ENCODE results near the gene CTCF.

The CTCF gene

DNA sequence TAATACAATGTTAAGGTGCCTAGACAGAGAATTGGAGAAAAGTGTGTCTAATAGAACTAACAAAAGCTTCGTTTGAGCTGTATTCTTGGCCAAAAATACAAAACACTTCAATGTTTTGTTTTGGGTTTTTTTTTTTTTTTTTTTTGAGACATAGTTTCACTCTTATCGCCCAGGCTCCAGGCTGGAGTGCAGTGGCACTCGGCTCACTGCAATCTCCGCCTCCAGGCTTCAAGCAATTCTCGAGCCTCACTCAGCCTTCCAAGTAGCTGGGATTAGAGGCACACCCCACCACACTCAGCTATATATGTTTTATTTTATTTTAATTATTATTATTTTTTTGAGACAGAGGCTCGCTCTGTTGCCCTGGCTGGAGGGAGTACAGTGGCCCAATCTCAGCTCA is 44.3 kb downstream of the CTCF start:
- DNase-seq = no peak

DNA sequence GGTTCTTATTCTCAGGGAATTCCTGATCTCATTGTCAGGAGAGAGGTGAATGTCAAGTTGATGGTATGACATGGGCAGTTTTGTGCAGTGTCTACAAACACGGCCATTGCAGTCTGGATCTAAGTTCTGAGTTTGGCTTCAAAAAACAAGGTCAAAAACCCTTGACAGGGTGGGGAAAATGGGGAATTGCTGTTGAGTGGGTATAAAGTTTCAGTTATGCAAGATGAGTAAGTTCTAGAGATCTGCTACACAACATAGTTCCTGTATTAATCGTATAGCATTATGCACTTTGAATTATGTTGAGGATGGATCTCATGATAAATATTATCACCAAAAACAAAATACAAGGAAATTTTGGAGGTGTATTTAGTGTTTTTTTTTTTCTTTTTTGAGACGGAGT is 46.0 kb downstream of the CTCF start:
- DNase-seq = no peak

- peak in 1 of 2 experiments; percentile 3 for DNase-seq
These were observed 51.5 kb downstream of the CTCF start for GRCh38 chr16:67613808-67614207.

DNA sequence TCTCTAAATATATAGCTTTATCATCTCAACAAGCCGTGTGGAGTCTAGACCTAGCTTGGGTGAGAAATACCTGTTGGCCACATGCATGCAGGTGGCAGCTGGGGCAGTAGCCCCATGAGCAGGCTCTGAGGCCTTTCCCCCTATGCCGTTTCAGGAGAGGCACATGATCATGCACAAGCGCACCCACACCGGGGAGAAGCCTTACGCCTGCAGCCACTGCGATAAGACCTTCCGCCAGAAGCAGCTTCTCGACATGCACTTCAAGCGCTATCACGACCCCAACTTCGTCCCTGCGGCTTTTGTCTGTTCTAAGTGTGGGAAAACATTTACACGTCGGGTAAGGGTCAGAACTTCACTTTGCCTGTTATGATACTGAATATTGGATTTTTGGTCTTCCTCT is 65.9 kb downstream of the CTCF start:
- no peak for DNase-seq

- DNase-seq = no peak
These were observed 70.3 kb downstream of the CTCF start for GRCh38 chr16:67632415-67633172.

DNA sequence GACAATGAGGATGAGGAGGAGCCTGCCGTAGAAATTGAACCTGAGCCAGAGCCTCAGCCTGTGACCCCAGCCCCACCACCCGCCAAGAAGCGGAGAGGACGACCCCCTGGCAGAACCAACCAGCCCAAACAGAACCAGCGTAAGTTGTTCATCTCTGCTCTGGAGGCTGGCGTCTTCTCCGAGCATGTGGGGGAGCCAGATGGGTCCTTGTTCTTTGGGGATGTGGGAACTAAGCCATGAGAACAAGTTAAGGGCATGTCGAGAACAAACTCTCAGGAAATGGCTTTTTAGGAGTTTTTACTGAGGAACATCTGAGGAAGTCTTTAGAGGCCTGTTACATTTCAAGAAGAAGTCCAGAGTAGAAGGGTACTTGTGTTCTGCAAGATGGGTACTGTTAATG is 74.4 kb downstream of the CTCF start:
- no peak for DNase-seq

GRCh38 chr16:67637625-67638024 is 75.3 kb downstream of the CTCF start:
- no peak for DNase-seq

DNA sequence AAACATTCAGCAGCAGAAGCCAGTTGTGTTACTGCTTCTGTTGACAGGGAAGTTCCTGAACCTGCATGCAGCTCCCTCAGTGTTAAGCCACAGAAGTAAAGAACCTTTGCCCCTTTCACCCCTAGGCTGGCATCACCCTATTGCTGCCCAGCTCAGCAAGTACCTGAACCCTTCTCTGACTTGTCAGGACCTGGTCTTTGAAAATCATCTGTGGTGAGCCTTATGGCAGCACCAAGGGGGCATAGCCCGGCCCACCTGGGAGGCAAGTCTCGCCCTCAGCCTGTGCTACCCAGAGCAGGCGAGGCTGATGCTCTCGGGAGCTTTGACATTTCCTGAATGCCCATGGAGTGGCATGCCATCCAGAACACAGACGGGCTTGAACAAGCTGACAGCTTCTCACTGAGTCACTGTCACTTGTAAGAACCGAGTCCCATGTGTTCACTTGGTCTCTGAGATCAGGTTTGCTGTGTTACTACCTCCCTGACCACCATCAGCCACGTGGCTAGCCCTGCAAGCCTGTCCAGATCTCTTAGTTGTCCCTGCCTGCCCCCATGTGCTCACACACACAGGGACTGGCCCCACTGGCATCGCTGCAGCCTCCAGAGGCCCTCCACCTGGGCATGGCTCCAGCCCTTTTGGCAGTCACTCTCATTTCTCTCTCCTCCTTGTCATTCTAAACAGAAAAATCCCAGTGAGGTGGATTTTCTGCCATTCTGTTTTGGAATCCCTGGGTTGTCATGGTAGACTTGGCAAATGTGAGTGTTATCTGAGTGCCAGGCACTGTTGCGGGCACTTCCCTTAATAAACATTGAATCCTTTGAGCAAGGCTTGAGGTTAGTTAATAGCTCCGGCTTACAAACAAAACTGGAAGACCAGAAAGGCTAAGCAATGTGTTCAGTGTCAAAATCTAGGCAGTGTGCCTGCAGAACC is 79.7 kb downstream of the CTCF start:
- no peak for DNase-seq

DNA sequence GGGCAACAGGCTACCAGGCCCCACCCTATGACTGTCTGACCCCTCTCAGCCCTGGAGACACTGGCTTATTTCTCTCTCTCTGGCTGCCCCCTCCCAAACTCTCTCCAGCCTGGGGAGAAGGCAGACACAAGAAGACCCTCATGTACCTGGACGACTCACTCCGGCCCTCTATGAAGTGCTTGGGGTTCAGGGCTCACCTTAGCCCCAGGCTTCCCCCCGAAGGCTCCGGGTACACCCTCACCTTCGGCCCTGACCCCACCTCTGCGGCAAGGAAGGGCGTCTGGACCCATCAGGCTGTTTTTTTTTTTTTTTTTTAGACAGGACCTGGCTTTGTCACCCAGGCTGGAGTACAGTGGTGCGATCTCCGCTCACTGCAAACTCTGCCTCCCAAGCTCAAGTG is 81.7 kb downstream of the CTCF start:
- DNase-seq = no peak

DNA sequence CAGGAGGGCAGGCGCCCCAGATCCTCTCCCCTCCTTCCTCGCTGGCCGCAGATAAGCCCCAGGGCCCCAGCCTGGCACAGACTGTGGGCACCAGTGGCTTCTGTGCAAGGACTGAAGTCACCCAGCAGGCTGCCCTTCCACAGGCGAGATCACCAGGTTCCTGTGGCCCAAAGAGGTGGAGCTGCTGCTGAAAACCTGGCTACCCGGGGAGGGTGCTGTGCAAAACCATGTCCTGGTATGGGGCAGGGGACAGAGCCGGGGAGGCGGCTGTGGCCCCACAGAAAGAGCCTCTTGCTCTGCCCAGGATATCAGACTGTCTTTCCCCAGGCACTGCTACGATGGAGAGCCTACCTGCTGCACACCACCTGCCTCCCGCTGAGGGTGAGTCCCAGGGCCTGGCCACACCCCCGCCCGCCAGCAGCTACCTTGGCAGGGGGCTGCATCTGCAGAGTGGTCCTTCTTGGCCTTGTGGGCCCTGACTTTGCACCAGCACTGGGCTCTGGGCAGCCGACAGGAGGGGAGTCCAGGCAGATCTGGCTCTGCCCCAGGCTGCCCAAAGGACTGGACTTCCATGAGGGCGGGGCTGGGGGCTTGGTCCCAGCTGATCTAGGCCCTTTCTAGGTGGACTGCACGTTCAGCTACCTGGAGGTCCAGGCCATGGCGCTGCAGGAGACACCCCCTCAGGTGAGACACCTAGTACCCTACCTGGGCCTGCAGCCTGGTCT is 83.2 kb downstream of the CTCF start:
- DNase-seq = no peak

DNA sequence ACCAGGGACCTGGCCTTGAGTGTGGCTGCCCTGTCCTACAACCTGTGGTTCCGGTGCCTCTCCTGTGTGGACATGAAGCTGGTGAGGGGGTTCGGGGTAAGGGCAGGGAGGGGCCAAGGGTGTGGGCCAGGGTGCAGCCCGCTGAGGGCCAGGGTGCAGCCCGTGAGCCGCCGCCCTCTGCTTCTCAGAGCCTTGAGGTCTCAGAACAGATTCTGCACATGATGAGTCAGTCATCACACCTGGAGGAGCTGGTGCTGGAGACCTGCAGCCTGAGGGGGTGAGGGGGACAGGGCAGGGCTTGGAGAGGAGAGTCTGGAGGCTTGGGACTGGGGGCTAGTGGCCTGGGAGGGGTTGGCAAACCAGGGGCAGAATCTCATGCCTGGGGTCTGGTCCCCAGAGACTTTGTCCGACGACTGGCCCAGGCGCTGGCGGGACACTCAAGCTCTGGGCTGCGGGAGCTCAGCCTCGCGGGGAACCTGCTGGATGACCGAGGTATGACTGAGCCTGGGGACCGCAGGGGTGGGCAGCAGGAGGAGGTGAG is 84.9 kb downstream of the CTCF start:
- no peak for DNase-seq

GRCh38 chr16:67647681-67648080 is 85.4 kb downstream of the CTCF start:
- no peak for DNase-seq

GRCh38 chr16:67648088-67648763 is 85.9 kb downstream of the CTCF start:
- no peak for DNase-seq

DNA sequence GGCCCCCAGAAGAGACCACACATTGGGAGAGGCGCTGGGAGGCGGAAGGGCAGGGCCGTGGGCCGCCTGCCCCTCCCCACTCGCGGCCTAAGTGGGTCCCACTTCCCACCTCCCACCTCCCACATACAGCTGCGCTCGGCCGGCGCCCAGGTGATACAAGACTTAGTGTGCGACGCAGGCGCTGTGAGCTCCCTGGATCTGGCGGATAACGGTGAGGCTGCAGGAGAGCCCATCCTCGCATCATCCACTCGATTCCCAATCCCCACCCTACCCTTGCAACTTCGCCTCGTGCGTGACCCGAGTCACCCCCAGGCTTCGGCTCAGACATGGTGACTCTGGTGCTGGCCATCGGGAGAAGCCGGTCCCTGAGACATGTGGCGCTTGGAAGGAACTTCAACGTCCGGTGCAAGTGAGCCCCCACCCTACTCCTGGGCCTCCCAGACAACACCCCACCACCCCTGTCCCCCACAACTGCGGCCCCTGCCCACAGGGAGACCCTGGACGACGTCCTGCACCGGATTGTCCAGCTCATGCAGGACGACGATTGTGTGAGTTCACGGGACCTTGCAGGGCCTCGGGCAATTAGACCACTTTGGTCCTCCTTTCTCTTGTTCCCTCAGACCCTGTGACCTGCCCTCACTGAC is 86.6 kb downstream of the CTCF start:
- no peak for DNase-seq

GRCh38 chr16:67649494-67649931 is 87.2 kb downstream of the CTCF start:
- no peak for DNase-seq

DNA sequence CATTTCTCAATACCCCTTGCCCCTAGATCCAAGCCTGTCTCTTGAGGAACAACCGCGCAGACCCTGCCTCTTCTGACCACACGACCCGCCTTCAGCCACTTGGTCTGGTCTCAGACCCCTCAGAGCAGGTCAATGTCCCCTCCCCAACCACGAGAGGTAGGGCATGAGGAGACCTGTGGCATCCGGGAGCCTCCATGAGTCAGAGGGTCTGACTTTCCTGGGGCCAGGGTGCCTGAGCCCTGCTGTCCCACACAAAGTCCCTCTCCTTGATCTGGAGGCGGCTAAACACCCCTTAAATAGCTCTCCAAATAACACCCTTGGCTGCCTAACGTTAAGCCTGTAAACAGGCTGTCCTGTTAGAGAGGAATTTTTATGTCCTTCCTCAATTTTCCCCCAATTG is 87.7 kb downstream of the CTCF start:
- DNase-seq = no peak

DNA sequence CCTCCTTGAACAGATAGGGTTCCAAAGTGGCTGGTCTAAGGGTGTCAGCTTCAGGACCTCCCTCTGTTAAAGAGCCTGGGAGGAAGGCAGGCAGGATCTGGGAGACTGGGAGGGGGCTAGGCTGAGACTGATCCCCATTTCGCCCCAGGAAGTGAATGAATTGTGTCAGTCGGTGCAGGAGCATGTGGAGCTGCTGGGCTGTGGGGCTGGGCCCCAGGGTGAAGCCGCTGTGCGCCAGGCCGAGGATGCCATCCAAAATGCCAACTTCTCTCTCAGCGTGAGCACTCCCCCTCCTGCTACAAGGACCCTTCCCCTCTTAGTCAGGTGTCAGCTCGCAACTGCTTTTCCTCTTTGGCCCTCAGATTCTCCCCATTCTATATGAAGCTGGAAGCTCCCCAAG is 88.7 kb downstream of the CTCF start:
- DNase-seq = no peak

- no peak for DNase-seq
These were observed 89.5 kb downstream of the CTCF start for GRCh38 chr16:67651847-67652246.

GRCh38 chr16:67652578-67653127 is 90.3 kb downstream of the CTCF start:
- DNase-seq = no peak

GRCh38 chr16:67653128-67653788 is 90.9 kb downstream of the CTCF start:
- no peak for DNase-seq

- DNase-seq = no peak
These were observed 91.6 kb downstream of the CTCF start for GRCh38 chr16:67653789-67654402.
